Activated B cell treated with CpG ODN at 0.5 μM for 24 hours (primary cell): ENCODE measurements around the gene JTB. TPM values are rescaled to one million over a fixed set of nuclear protein-coding genes. Genes with fewer than 3 reads are reported as not detected.
"Not testable (repeated sequence)": the region's sequence is repeated elsewhere in the genome, so short reads cannot be mapped to it uniquely, and the experiment has no call there.

Experiments used
- ATAC-seq: fragments of 200-7000 bp; cut with Tn5 transposase; one replicate; pipeline ENCODE4 v1.10.0; 2021; ENCODE audit warnings: low read depth, mild to moderate bottlenecking, moderate library complexity
- CTCF ChIA-PET: fragments of 350-600 bp; sonication (Branson Sonifier 250); formaldehyde crosslinking; loops from one replicate; lab custom pipeline; 2021; ENCODE audit warnings: antibody characterized with exemption; lab: Charles Lee
- POLR2A ChIA-PET: fragments of 350-600 bp; sonication (Branson Sonifier 250); formaldehyde crosslinking; loops from one replicate; lab custom pipeline; 2021; ENCODE audit warnings: antibody characterized with exemption; lab: Charles Lee
- DNase-seq: peaks from one replicate; pipeline ENCODE4 v3.0.0; 2022
- H3K27ac Mint-ChIP-seq: one replicate; pipeline ENCODE4 v1.8.0; 2020; ENCODE audit warnings: mixed read lengths
- H3K27me3 Mint-ChIP-seq: one replicate; pipeline ENCODE4 v1.8.0; 2021; ENCODE audit warnings: mixed read lengths
- H3K36me3 Mint-ChIP-seq: one replicate; pipeline ENCODE4 v1.8.0; 2021; ENCODE audit warnings: low read depth, mixed read lengths
- H3K4me1 Mint-ChIP-seq: one replicate; pipeline ENCODE4 v1.8.0; 2021; ENCODE audit warnings: mixed read lengths
- H3K4me3 Mint-ChIP-seq: one replicate; pipeline ENCODE4 v1.8.0; 2020; ENCODE audit warnings: mild to moderate bottlenecking, mixed read lengths
- H3K9me3 Mint-ChIP-seq: one replicate; pipeline ENCODE4 v1.8.0; 2020; ENCODE audit warnings: mixed read lengths
- intact Hi-C: fragments of 100-400 bp; cut with micrococcal nuclease; formaldehyde crosslinking; loops from one replicate; pipeline ENCODE4 v1.15.1; 2024
- total RNA-seq: library from RNA; stranded (reverse); gene quantifications from 2 replicates; pipeline ENCODE4 v1.2.3, GENCODE V29; 2022
- TF ChIP-seq, protein P1 (sequence below): fragments of 200-600 bp; IDR thresholded peaks from one replicate; pipeline ENCODE4 v1.8.0; 2022; ENCODE audit warnings: antibody characterized with exemption, mild to moderate bottlenecking

JTB gene
- total RNA-seq, 1 donor from 2014 or later, result 137 TPM

DNA sequence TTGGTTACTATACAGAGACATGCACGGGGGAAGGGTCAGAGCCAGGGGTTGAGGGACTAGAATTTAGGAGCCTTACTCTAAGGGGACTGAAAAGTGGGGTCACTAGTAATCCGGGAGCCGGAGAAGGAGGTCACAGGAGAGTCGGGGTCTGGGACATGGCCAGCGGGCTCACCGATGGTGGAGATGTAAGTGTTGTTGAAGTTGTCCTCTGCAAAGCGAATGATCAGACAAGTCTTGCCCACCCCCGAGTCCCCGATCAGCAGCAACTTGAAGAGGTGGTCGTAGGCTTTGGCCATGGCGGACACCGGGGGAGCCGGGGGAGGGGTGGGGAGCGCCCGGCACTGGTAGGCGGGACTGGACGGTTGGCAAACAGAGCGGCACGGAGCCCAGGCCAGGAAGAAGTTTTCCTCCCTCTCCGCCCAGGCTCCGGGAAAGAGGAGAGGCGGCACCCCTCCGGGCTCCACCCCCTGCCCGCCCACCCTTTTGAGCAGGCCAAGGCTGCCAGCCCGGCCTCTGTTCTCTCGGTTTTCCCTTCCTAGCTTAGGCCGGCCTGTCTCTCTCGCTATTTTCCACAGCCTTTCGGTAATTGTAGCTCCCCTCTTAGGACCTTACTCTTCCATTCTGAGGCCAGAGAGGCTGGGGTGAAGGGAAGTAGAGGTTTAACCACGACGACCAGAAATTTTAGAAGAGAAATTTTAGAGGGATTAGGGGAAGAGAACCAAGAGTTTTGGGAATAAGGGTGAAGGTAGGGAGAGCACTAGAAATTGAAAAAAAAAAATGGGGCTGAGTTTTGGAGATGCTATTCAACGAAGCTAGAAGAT lies 8.7 kb upstream of the JTB start, which contains the start of gene RAB13:
RAB13 (minus strand) TSS at position 399 of the 821 bp plus-strand sequence; CDS start at position 296, 103 bp downstream.
- Mint-ChIP-seq H3K9me3 (no peaks in the 10 kb centered on the region), H3K27me3 (no peaks in the 10 kb centered on the region), H3K36me3 (peaks cover 8% of the 10 kb centered on the region), H3K4me3 (peak within 1 kb of the TSS; percentile 88), H3K4me1 (peaks cover 42% of the 10 kb centered on the region), H3K27ac (peak within 1 kb of the TSS; percentile 92)
- ATAC-seq (peak; percentile 12), DNase-seq (peak; percentile 46)
- CTCF ChIA-PET, result interaction anchor here (0.8 to 4.6 kb wide), 29 partner anchors 9 to 476 kb away, joined by 3 to 49 read pairs (median 6); partner anchors contain the start of genes CREB3L4, DENND4B, GATAD2B and JTB
- POLR2A ChIA-PET, result interaction anchor here (0.6 to 5.0 kb wide), 31 partner anchors 10 to 492 kb away, joined by 3 to 116 read pairs (median 6); partner anchors contain the start of genes CREB3L4, CRTC2, DENND4B and GATAD2B
- intact Hi-C loops, result loop anchor here (1.0 to 2.0 kb wide), 12 partner anchors 9 to 475 kb away; partner anchors contain the start of genes CREB3L4, CRTC2, DENND4B and JTB
- TF ChIP-seq, protein P1, sequence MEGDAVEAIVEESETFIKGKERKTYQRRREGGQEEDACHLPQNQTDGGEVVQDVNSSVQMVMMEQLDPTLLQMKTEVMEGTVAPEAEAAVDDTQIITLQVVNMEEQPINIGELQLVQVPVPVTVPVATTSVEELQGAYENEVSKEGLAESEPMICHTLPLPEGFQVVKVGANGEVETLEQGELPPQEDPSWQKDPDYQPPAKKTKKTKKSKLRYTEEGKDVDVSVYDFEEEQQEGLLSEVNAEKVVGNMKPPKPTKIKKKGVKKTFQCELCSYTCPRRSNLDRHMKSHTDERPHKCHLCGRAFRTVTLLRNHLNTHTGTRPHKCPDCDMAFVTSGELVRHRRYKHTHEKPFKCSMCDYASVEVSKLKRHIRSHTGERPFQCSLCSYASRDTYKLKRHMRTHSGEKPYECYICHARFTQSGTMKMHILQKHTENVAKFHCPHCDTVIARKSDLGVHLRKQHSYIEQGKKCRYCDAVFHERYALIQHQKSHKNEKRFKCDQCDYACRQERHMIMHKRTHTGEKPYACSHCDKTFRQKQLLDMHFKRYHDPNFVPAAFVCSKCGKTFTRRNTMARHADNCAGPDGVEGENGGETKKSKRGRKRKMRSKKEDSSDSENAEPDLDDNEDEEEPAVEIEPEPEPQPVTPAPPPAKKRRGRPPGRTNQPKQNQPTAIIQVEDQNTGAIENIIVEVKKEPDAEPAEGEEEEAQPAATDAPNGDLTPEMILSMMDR, result no peak

DNA sequence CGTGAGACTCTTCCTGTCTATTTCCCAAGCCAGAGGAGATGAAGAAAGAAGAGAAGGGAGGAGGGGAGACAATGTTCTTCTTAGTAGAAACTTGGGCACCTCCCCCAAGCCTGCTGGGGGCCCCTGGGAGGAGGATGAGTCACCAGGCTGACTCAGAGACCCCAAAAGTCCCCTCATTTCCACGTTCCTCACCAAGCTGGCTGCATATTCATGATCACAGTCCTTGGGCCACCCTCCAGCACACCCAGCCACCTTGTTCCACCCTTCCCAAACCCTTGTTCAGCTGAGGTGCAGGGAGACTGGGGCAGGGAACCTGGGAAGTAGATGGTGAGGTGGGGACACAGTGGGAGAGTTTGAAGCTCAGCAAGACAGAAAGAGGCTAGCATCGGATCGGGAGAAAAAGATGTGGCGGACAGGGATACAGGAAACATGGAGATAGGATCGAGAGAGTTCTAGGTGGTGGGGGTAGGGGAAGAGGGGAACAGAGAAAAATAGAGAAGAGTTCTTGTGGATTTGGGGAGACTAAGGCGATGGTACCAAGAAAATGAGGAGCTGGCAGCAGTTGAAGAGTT lies 8.0 kb upstream of the JTB start:
- POLR2A ChIA-PET, result interaction anchor here (0.8 to 5.0 kb wide), 22 partner anchors 9 to 351 kb away, joined by 3 to 116 read pairs (median 8); partner anchors contain the start of genes CREB3L4, CRTC2, DENND4B and GATAD2B
- ATAC-seq, result peak; percentile 70
- intact Hi-C loops, result loop anchor here (1.0 kb wide), 2 partner anchors 8 to 18 kb away; partner anchors contain the start of genes CREB3L4 and JTB
- Mint-ChIP-seq H3K9me3 (no peaks in the 10 kb centered on the region), H3K4me1 (peaks cover 38% of the 10 kb centered on the region), H3K27me3 (no peaks in the 10 kb centered on the region), H3K27ac (peak overlapping the region; percentile 92), H3K36me3 (peaks cover 1% of the 10 kb centered on the region), H3K4me3 (peak overlapping the region; percentile 88)
- DNase-seq, result peak; percentile 52
- TF ChIP-seq, protein P1, result no peak
- CTCF ChIA-PET, result interaction anchor here (1.1 to 4.6 kb wide), 15 partner anchors 18 to 475 kb away, joined by 3 to 49 read pairs (median 12); partner anchors contain the start of genes CREB3L4, DENND4B, GATAD2B and NPR1

DNA sequence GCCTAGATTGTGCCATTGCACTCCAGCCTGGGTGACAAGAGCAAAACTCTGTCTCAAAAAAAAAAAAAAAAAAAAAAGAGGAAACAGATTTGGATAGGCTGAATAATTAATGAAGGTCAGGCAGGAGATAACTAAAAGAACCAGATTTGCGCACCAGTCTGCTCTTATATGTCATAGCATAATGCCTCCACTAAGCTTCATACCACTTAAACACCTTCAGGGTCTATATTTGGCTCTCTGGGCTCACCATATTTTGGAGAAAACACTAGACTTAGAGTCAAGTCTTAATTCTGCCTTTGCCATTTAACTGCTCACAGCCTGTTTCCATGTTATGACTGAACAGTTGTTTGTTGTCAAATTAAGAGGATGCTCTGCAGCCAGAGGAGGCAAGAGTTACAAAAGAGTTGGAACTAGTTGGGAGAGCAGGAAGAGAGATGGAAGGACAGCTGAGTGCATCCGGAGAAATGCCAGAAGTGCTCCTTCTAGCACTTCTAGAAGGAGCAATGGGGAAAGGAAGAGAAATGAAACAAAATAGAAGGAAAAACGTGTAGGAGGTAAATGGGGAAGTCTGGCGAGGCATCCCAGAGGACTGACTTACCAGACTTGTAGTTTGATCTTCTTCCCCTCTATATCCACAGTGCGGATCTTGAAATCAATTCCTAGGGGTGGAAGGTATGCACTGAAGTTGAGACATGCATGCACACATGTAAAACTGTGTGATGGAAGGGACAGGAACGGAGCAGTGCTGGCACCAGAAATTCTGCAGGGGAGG lies 6.8 kb upstream of the JTB start:
- peaks cover 32% of the 10 kb centered on the region for H3K4me1 Mint-ChIP-seq
- no peaks in the 10 kb centered on the region for H3K9me3 Mint-ChIP-seq
- ChIA-PET POLR2A (interaction anchor here (0.6 to 5.0 kb wide), 11 partner anchors 9 to 423 kb away, joined by 3 to 116 read pairs (median 26); partner anchors contain the start of genes CREB3L4, CRTC2, DENND4B and GATAD2B), CTCF (interaction anchor here (1.2 to 4.6 kb wide), 7 partner anchors 17 to 209 kb away, joined by 3 to 49 read pairs (median 28); partner anchors contain the start of genes CREB3L4, DENND4B, GATAD2B and SLC27A3)
- DNase-seq (no peak), ATAC-seq (no peak)
- H3K27ac Mint-ChIP-seq, result peak overlapping the region; percentile 13
- H3K27me3 Mint-ChIP-seq, result no peaks in the 10 kb centered on the region
- intact Hi-C loops, result no loop called here
- no peaks in the 10 kb centered on the region for H3K36me3 Mint-ChIP-seq
- TF ChIP-seq, protein P1, result no peak
- peak overlapping the region; percentile 47 for H3K4me3 Mint-ChIP-seq

DNA sequence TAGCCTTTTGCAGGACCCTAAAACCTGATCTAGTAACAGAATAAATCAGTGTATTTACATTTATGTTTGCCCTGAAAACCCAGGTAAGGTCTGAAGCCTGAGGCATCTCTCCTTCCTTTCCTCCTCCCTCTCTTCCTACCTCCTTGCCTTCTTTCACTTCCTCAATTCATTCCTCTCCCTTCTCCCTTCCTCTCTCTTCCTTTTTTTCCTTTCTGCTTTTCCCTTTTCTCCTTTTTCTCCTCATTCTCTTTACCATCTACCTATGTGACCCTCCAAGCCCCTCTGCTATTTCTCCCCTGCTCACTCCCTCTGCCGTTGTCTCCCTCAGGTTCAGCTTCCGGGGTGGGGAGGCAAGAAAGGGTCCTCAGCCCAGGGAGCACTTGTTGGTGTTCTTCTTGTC lies 4.3 kb upstream of the JTB start:
- POLR2A ChIA-PET, result interaction anchor here (0.6 to 8.0 kb wide), 3 partner anchors 10 to 254 kb away, joined by 3 to 230 read pairs (median 96); partner anchors contain the start of genes CREB3L4, INTS3, RPS27 and SLC39A1

DNA sequence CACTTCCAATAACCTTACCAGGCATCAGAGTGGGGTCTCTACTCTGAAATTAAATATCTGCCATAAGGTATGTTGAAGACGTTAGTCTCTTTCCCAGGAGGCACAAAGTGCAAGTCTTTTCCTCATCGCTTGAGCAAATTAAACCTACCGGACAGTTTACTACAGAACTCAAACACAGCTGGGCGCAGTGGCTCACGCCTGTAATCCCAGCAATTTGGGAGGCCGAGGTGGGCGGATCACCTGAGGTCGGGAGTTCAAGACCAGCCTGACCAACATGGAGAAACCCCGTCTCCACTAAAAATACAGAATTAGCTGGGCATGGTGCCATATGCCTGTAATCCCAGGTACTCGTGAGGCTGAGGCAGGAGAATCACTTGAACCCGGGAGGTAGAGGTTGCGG lies 1.6 kb upstream of the JTB start:
- Mint-ChIP-seq H3K36me3 (peaks cover 31% of the 10 kb centered on the region), H3K4me1 (peaks cover 32% of the 10 kb centered on the region)
- H3K27ac Mint-ChIP-seq, DNase-seq, intact Hi-C loops, H3K4me3 Mint-ChIP-seq, ATAC-seq, H3K27me3 Mint-ChIP-seq, H3K9me3 Mint-ChIP-seq: not testable (repeated sequence)
- ChIA-PET POLR2A (interaction anchor here (0.6 to 8.0 kb wide), 6 partner anchors 12 to 381 kb away, joined by 3 to 230 read pairs (median 68); partner anchors contain the start of genes CREB3L4, DENND4B, GATAD2B and RPS27), CTCF (interaction anchor here (0.7 to 1.9 kb wide), 3 partner anchors 34 to 165 kb away, joined by 3 to 7 read pairs (median 4); no protein-coding TSS in a partner anchor)

More for the DNA sequence above, 4.3 kb upstream of the JTB start:
- Mint-ChIP-seq H3K36me3 (peaks cover 10% of the 10 kb centered on the region), H3K4me1 (peaks cover 42% of the 10 kb centered on the region)
- DNase-seq, H3K4me3 Mint-ChIP-seq, ATAC-seq, H3K9me3 Mint-ChIP-seq, CTCF ChIA-PET, H3K27ac Mint-ChIP-seq, intact Hi-C loops, H3K27me3 Mint-ChIP-seq: not testable (repeated sequence)
